ENCODE data around the gene RASGRF2.

DNA sequence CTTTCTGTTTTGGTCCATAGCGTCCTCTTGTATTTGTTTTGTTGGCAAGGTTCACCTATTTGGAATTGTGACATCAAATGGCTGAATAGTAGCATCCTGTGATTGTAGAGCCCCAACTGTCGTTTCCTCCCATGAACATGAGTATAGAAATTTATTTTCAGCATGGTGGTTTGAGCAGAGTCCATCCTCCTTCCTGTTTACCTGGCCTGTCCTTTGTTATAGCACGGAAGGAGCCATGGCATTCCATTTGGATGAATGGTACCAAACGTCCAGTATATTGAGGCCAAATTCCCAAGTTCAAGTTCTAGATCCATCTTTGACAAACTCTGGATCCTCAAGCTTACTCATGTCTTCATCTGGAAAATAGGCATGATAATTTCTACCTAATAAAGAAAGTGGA lies 16.8 kb downstream of the RASGRF2 start:
- TF ChIP-seq CTCF (IDR thresholded peaks at IDR 0.05; ENCODE audit: low read depth, low read length) (no peak), POLR2A (IDR thresholded peaks at IDR 0.05; ENCODE audit: extremely low read depth, insufficient read length) (no peak)
